Endothelial cell of umbilical vein (primary cell): ENCODE results near the gene RGPD4. TPM values are rescaled to one million over a fixed set of nuclear protein-coding genes. Genes with fewer than 3 reads are reported as not detected.

ENCODE experiments used
- BruUV-seq: library from RNA; stranded (reverse); fragments of 400-500 nt; replicated peaks from 2 replicates; lab custom pipeline; 2021; lab: Mats Ljungman, UMichigan
- CTCF ChIA-PET: fragments of 300-600, 350-600 bp; sonication (Branson Sonifier 250); formaldehyde crosslinking; loops from one replicate; lab custom pipeline; 2021; ENCODE audit warnings: antibody characterized with exemption, inconsistent platforms; lab: Charles Lee
- POLR2A ChIA-PET: fragments of 300-600, 350-600 bp; sonication (Branson Sonifier 250); formaldehyde crosslinking; loops from one replicate; lab custom pipeline; 2021; ENCODE audit warnings: antibody characterized with exemption, inconsistent platforms; lab: Charles Lee
- DNase-seq: peaks from one replicate; pipeline ENCODE4 v3.0.0-alpha.2; 2011; ENCODE audit warnings: low read depth, low spot score
- FAIRE-seq: peaks from 2 replicates; lab custom pipeline; 2011; peaks lifted over from hg19 to GRCh38; lab: Jason Lieb, UNC
- H2AFZ ChIP-seq: 2 replicates; pipeline ENCODE4 v1.6.0; 2012; ENCODE audit warnings: low read depth, low read length, control low read depth, inconsistent platforms
- H3K27ac ChIP-seq: 2 replicates; pipeline ENCODE4 v1.5.1; 2011; ENCODE audit warnings: low read depth, mild to moderate bottlenecking, control low read depth, low read length, moderate library complexity; ENCODE audit not compliant: insufficient read depth
- H3K27me3 ChIP-seq, 2 experiments: 2 replicates each; pipeline versions ENCODE4 v1.6.0 to v1.6.1; 2011; ENCODE audit warnings: low read length in 2 of 2, mixed read lengths in 1 of 2; ENCODE audit not compliant: control insufficient read depth in 2 of 2, insufficient read depth in 2 of 2
- H3K36me3 ChIP-seq, 2 experiments: 2 replicates in 1 of 2; 3 replicates in 1 of 2; pipeline ENCODE4 v1.5.1; 2011; ENCODE audit warnings: low read length in 2 of 2, mild to moderate bottlenecking in 1 of 2, moderate library complexity in 1 of 2; ENCODE audit not compliant: control insufficient read depth in 2 of 2, insufficient read depth in 2 of 2; ENCODE audit errors: extremely low read depth in 1 of 2
- H3K4me1 ChIP-seq: 3 replicates; pipeline ENCODE4 v1.5.1; 2011; ENCODE audit warnings: mild to moderate bottlenecking, low read length; ENCODE audit not compliant: control insufficient read depth, insufficient read depth; ENCODE audit errors: extremely low read depth
- H3K4me2 ChIP-seq: 2 replicates; pipeline ENCODE4 v1.6.1; 2011; ENCODE audit warnings: low read length, control low read depth, mixed read lengths; ENCODE audit not compliant: insufficient read depth
- H3K4me3 ChIP-seq, 3 experiments: fragments of 200-600 bp in 1 of 3; sonication (generic), shearing (Covaris generic) in 1 of 3; replicated peaks in 1 of 3; 2 replicates each; pipeline ENCODE4 v1.5.1; 2011 to 2016; ENCODE audit warnings: control low read depth in 3 of 3, low read length in 3 of 3, mild to moderate bottlenecking in 2 of 3, inconsistent platforms in 1 of 3, low read depth in 1 of 3, moderate library complexity in 1 of 3; ENCODE audit not compliant: insufficient read depth in 1 of 3
- H3K79me2 ChIP-seq: 2 replicates; pipeline ENCODE4 v1.6.0; 2012; ENCODE audit warnings: low read length, inconsistent platforms; ENCODE audit not compliant: control insufficient read depth, insufficient read depth
- H3K9ac ChIP-seq: replicated peaks from 2 replicates; pipeline ENCODE3; 2011; ENCODE audit warnings: low read length, control low read depth; ENCODE audit not compliant: insufficient read depth; ENCODE audit errors: extremely low read depth
- H3K9me1 ChIP-seq: replicated peaks from 3 replicates; pipeline ENCODE4 v1.6.0; 2011; ENCODE audit warnings: mild to moderate bottlenecking, low read length; ENCODE audit not compliant: control insufficient read depth, insufficient read depth; ENCODE audit errors: extremely low read depth
- H3K9me3 ChIP-seq: replicated peaks from 2 replicates; pipeline ENCODE4 v1.5.1; 2012; ENCODE audit warnings: low read length, inconsistent platforms; ENCODE audit not compliant: control insufficient read depth, insufficient read depth
- H4K20me1 ChIP-seq: replicated peaks from 2 replicates; pipeline ENCODE3; 2011; ENCODE audit warnings: mild to moderate bottlenecking, low read length; ENCODE audit not compliant: control insufficient read depth, insufficient read depth; ENCODE audit errors: extremely low read depth
- CTCF ChIP-seq, 2 donors: IDR thresholded peaks; 1 replicate in 1 of 2; 2 replicates in 1 of 2; pipeline ENCODE4 v1.5.1; 2011; ENCODE audit warnings: low read length in 2 of 2, mild to moderate bottlenecking in 2 of 2, moderate library complexity in 2 of 2, control low read depth in 1 of 2, inconsistent platforms in 1 of 2, low read depth in 1 of 2; ENCODE audit not compliant: insufficient read depth in 1 of 2; ENCODE audit errors: extremely low read depth in 1 of 2
- EZH2 ChIP-seq: IDR thresholded peaks from 2 replicates; pipeline ENCODE4 v1.6.1; 2012; ENCODE audit warnings: borderline replicate concordance, low read depth, mild to moderate bottlenecking, moderate library complexity, low read length, inconsistent platforms; ENCODE audit not compliant: severe bottlenecking
- FOS ChIP-seq: IDR thresholded peaks from 2 replicates; pipeline ENCODE4 v1.6.1; 2011; ENCODE audit warnings: mild to moderate bottlenecking, low read length, moderate library complexity, borderline replicate concordance; ENCODE audit not compliant: insufficient read depth
- GATA2 ChIP-seq: IDR thresholded peaks from 2 replicates; pipeline ENCODE4 v1.7.0; 2011; ENCODE audit warnings: low read depth, mild to moderate bottlenecking, moderate library complexity, mixed read lengths, low read length; ENCODE audit not compliant: insufficient read length, insufficient read depth
- JUN ChIP-seq: IDR thresholded peaks from 2 replicates; pipeline ENCODE4 v1.6.1; 2011; ENCODE audit warnings: borderline replicate concordance, low read depth; ENCODE audit not compliant: insufficient read length, insufficient read depth
- MAX ChIP-seq: IDR thresholded peaks from 2 replicates; pipeline ENCODE4 v1.6.1; 2011; ENCODE audit not compliant: insufficient read depth, insufficient read length
- MYC ChIP-seq: IDR thresholded peaks from one replicate; pipeline ENCODE4 v1.6.1; 2011; ENCODE audit warnings: mild to moderate bottlenecking, low read depth, low read length
- POLR2A ChIP-seq: IDR thresholded peaks from 2 replicates; pipeline ENCODE4 v1.6.1; 2012; ENCODE audit warnings: low read depth, mild to moderate bottlenecking, control low read depth, low read length
- POLR2AphosphoS5 ChIP-seq: IDR thresholded peaks from 2 replicates; pipeline ENCODE4 v1.6.1; 2012; ENCODE audit warnings: low read depth, mild to moderate bottlenecking, control low read depth, low read length, moderate library complexity; ENCODE audit not compliant: insufficient read depth
- dilution Hi-C: fragments of 300-500 bp; cut with MboI; formaldehyde crosslinking; loops from one replicate; pipeline ENCODE4 v1.15.0; 2019; ENCODE audit warnings: low sequenced_read_pairs; ENCODE audit not compliant: extremely low pct_ligation_motif_present
- intact Hi-C: fragments of 100-400 bp; cut with micrococcal nuclease; formaldehyde crosslinking; loops from one replicate; pipeline ENCODE4 v1.10.0; 2022
- polyA plus RNA-seq, 4 experiments: library from polyadenylated mRNA; depleted of rRNA in 3 of 4; stranded (reverse) in 3 of 4; unstranded in 1 of 4; fragments of >200 nt; gene quantifications; 2 replicates each; pipeline versions ENCODE4 v1.2.1 to v1.2.3, GENCODE V29; 2011 to 2012; ENCODE audit warnings: missing spikeins in 1 of 4
- total RNA-seq: library from RNA; stranded (reverse); gene quantifications from 2 replicates; pipeline ENCODE4 v1.2.3, GENCODE V29; 2021

RGPD4 gene
- total and polyA plus RNA-seq, 2 donors (not counting 3 experiments of a cell fraction or from before 2014, with no cell fraction given): not detected

GRCh38 chr2:107822302-107822701 lies 4.4 kb upstream of the RGPD4 start:
- no peaks in the 10 kb centered on the region for H3K27me3 ChIP-seq
- H3K9me1 ChIP-seq: no peaks in the 10 kb centered on the region
- intact Hi-C loops (no loop called here), dilution Hi-C loops (no loop called here)
- FAIRE-seq: no peak
- DNase-seq: no peak
- no peaks in the 10 kb centered on the region for H4K20me1 ChIP-seq
- no peaks in the 10 kb centered on the region for H3K4me1 ChIP-seq
- no TSS peak for BruUV-seq
- no peak overlapping the region for H2AFZ ChIP-seq
- H3K9me3 ChIP-seq: no peaks in the 10 kb centered on the region
- POLR2A ChIA-PET: no interaction called here
- no peak overlapping the region for H3K9ac ChIP-seq
- no peak for TF ChIP-seq POLR2A
- no peak for TF ChIP-seq MYC
- no peak for TF ChIP-seq MAX
- TF ChIP-seq JUN: no peak
- TF ChIP-seq GATA2: no peak
- no peak for TF ChIP-seq POLR2AphosphoS5
- TF ChIP-seq FOS: no peak
- TF ChIP-seq CTCF (IDR thresholded peaks at IDR 0.05; ENCODE audit: extremely low read depth in 1 of 2, insufficient read depth in 1 of 2, low read depth in 1 of 2, low read length in 2 of 2): no peak
- TF ChIP-seq EZH2: no peak
- H3K4me2 ChIP-seq: no peak overlapping the region
- H3K36me3 ChIP-seq: no peaks in the 10 kb centered on the region
- CTCF ChIA-PET: no interaction called here
- H3K27ac ChIP-seq: no peak overlapping the region
- no peaks in the 10 kb centered on the region for H3K79me2 ChIP-seq
- no peak overlapping the region for H3K4me3 ChIP-seq
